Measurements from ENCODE around the gene USP36.
"Not testable (repeated sequence)": the region's sequence is repeated elsewhere in the genome, so short reads cannot be mapped to it uniquely, and the experiment has no call there.

USP36 gene

DNA sequence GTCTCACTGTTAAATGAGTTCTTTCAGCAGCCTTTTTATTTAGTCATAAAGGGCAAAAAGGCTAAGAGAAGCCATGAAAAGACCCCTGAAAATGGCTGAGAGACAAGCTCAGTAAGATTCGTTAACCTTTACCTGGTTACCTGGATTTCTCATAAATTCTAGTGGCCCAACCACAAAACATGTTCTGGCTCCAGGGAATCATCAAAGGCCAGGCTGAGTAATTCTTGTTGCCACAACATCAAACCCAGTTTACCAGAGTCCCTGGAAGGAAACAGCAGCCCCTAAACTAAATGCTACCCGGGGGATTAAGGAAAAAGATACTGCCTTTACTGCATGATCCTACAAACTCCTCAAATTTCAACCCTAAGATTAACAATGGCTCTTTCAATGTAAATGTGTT, 74.4 kb downstream of the USP36 start:
- no peak for DNase-seq (ENCODE audit: low read depth)

DNA sequence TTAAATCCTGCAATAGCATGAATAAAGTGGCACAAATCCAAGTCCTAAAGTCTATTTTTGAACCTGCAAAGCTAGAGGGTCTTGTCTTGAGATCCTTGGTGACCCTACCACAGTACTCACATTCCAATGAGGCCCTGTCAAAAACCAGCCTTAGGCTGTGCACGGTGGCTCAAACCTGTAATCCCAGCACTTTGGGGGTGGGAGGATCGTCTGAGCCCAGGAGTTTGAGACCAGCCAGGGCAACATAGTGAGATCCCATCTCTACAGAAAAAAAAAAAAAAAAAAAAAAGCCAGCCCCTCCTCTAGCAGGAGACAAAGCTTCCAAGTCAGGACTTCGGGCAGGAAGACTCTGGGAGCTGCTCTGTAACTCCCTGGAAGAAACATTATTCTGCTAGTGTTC, 74.8 kb downstream of the USP36 start:
- no peak for DNase-seq (ENCODE audit: low read depth)

DNA sequence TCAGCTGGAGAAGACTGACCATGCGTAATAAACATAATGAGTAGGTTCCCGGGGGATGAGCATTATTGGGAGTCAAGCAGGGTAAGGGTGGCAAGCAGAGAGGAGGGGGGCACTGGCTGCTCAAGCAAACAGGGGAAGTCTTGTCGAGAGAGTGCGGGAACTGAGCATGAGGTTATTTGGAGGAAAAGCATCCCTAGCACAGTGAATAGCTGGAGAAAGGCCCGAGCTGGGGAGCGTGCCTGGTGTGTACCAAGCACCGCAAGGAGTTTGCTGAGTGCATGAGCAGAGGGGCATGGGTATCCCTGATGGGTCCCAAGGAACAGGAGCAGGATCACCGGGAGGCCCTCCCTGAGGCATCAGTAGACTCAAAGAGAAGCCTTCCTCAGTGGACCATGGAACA, 75.7 kb downstream of the USP36 start:
- DNase-seq (ENCODE audit: low read depth) = no peak

DNA sequence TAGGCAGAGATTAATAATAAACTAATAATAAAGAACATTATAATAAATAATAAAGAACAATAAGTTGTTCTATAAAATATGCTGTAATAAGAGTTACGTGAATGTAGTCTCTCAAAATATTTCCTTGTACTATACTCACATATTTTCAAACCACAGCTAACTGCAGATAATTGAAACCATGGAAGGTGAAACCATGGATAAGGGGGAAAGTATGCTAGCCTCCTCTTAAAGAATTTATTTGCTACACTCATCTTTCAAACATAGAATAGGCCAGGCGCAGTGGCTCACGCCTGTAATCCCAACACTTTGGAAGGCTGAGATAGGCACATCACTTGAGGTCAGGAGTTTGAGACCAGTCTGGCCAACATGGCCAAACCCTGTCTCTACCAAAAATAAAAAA, 77.1 kb downstream of the USP36 start:
- DNase-seq (ENCODE audit: low read depth) = no peak

DNA sequence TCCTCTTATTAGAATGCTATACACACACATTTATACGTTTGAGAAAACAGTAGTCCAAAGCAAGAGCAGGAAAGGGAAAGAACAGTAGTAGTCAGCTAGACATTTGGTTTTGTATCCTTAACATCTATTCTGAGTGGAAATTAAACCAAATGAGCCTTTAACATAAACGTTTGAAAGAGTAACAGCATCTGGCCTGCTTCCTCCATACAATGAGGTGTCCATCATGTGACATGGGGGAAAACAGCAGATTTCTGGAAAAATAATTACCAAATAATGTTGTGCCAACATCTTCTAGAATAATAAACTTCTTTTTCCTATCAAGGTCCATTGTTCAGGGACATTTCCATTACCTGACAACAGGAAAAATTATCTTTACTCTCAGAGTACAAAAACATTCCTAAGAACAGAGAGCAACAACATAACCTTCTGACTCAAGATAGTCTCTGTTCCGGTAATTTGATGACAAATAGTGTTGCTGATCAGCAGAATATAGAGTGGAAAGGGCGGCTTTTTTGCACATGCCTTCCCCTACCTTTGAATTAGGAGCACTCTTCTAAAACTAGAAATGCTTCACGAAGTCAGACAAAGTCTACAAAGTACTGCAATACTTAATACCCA, 78.7 kb downstream of the USP36 start:
- no peak for DNase-seq (ENCODE audit: low read depth)

DNA sequence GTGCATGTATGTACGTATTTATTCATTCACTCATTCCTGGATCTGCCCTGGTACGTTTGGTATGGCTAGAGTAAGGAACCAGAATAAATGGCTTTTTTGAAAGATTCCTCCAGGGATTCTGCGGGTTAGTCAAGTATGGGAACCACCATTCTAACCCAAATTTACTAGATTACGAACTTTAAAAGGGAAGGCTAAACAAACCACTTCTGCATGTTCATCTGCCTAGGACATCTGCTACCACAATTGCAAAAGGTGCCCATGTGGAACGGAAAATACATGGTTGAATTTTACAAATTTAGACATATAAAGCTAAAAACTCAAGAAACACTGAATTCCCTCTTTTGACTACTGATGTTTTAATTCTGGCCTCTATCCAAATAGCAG, 80.7 kb downstream of the USP36 start:
- no peak for DNase-seq (ENCODE audit: low read depth)

DNA sequence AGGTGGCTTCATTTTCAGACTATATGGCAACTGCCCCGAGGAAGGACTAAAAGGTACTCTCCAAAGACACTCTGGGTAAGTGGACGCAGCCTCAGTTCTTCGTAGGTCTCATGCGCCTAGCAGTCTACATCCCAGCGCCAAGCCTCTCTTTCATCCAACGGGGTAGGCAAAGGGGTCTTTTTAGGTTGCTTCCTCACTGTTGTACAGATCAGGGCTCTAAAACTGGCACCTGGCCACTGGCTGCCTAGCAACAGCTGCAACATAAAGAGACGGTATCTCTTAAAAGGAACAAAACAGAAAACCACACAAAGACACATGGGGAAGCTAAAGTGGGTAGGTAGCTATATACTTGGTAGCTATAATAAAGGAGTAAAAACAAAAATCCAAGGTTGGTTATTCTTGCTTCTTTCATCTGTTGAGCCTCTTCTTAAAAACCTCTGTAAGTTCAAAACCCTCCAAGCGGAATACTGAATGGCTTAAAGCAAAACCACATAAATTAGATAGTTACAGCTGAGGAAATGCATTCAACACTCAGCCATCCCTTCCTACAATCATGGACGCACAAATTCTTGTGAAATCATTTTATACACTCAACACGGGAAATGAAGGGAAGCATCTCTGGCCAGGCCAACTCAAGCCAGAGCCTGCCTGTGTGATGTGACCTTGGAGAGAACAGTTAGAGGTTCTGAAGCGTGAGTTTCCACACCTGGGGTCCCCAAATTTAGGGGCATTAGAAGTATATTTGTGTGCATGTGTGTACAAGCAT, 81.2 kb downstream of the USP36 start:
- DNase-seq (ENCODE audit: low read depth) = no peak

DNA sequence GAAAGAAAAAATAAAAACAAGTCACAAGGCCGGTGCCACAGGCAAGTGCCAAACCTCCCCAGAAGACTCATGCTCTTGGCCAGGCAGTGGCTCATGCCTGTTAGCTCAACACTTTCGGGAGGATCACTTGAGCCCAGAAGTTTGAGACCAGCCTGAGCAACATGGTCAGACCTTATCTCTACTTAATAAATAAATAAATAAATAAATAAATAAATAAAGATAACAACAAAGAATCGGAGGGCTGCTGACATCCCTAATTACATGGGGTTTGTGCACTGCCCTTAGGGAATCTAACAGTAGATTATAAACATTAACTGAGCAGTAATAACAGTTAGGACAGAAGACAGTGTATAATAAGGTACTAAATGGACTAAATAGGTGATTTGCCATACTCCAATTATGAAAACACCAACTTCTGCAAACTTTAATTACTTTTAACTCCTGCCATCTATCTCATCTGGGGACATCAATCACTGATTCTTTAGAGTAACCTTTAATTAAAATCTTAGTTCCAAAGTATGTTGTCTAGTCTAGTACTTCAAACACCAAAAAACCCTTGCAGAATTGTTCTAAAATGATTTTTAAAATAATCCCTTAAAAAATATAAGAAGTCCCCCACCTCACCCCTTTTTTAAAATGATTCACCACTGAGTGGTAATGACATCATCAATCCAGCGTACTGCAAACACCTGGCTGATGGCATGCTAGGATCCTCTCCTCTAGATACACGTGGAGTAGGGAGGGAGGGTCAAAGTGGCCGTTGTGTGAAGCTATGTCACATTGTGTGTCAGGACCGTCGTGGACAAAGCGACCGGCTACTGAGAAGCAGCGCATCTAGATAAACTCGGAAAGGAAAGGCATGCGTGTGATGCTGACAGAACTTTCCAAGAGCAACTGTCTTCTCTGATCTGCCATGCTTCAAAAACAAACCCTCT, 87.0 kb downstream of the USP36 start:
- DNase-seq (ENCODE audit: low read depth) = no peak

DNA sequence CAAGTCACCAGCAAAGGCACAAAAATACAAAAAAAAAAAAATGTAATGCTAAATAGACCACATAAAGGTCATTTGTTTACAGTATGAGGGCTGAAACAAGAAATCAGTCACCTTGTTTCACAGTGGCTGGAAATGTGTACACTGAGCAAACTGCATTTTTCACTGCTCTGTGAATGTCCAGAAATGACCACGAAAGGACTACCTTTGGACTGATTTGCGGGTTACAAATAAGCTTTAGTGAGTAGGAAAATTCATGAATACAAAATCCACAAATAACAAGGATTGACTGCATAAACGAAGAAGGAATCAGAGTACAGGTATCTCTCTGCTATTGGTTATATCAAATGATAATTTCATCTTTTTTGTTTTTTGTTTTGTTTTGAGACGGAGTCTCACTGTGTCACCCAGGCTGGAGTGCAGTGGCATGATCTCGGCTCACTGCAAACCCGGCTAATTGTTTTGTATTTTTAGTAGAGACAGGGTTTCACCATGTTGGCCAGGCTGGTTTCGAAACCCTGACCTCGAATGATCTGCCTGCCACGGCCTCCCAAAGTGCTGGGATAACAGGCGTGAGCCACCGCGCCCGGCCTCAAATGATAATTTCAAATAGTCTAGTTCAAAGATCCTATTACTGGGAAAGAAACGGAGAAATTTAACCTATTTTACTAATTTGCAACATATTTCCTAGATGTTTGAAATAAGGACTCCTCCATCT, 89.0 kb downstream of the USP36 start:
- no peak for DNase-seq (ENCODE audit: low read depth)

DNA sequence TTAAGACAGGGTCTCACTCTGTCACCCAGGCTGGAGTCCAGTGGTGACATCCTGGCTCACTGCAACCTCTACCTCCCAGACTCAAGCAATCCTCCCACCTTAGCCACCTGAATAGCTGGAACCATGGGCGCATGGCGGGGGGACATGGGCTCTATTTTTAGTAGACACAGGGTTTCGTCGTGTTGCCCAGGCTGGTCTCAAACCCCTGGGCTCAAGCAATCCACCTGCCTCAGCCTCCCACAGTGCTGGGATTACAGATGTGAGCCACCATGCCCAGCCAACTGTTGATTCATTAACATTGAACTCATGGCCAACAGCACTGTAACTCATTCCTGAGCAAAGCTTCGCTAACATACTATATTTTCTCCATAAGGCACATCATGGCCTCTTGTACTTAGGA, 89.6 kb downstream of the USP36 start:
- not testable (repeated sequence) for DNase-seq (ENCODE audit: low read depth)

DNA sequence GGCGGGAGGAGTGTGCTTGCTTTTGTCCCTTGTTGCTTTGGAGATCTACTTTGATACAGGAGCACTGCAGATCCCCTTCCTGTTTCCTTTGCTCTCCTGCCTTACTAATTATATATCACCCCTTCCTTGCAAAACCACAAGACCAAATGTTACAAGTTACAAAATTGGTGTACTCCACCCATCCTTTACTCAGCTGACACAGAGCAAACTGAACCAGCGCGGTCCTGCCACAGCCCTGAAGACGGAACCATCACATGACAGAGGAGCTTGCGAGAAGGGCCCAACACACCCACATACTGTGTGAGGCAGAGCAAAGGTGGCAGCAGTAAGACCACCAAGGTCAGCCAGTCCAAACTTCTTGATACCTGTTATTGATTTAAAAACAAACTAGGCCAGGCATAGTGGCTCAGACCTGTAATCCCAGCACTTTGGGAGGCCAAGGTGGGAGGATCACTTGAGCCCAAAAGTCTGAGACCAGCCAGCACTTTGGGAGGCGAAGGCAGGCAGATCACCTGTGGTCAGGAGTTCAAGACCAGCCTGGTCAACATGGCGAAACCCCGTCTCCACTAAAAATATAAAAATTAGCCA, 91.8 kb downstream of the USP36 start:
- DNase-seq (ENCODE audit: low read depth) = peak; percentile 66

DNA sequence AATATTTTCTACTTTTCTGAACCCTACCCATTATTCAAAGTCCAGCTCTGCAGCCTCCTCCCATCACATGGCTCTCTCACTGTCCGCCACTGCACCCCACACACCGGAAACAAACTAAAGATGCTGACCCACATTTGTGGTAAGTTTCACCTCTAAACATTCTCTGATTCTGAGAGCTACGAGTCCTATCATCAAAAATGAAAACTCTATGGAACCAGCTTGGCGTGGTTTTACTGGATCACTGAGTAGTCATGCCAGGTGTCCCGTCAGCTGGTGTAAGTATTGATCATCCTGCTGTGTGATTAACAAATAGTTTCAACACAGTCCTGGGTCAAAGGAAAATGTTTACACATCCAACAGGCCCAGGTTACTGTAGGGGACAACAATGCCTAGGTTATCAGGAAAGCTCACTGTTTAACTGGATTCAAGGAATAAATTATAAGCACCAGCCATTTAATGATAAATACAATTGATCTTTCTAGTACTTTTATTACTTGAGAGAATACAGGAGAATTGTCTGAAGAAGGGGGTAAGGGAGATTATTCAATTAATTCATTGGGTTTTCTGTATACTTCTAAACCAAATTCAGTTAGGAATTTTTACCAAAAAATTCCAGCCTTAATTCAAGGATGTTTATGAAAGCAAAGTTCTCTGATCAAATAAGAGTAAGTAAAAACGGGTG, 92.4 kb downstream of the USP36 start:
- DNase-seq (ENCODE audit: low read depth) = no peak

DNA sequence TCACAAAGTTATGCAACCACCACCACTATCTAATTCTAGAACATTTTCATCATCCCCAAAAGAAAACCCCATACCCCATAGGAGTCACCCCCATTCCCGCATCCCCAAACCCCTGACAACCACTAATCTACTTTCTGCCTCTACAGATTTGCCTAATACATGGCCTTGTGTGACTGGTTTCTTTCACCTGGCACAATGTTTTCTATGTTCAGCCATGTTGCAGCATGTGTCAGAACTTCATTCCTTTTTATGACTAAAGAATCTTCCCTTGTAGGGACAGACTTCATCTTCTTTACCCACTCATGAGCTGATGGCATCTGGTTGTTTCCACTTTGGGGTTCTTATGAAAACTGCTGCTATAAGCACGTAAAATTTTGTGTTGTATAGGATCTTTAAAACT, 93.1 kb downstream of the USP36 start:
- DNase-seq (ENCODE audit: low read depth) = no peak

DNA sequence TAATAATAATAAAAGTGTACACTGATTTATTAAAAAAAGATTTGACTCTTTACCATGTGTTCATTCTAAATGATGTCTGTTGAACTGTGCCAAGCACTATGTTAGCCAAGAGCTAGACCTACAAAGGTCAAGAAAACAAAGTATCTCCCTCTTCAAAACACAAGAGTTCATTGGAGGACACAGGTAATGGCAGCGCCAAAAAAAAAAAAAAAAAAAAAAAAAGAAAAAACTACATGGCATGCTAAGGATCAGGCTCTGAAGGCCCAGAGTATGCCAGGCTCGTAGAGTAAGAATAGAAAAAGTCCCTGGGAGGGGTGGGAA, 93.7 kb downstream of the USP36 start:
- DNase-seq (ENCODE audit: low read depth) = no peak

DNA sequence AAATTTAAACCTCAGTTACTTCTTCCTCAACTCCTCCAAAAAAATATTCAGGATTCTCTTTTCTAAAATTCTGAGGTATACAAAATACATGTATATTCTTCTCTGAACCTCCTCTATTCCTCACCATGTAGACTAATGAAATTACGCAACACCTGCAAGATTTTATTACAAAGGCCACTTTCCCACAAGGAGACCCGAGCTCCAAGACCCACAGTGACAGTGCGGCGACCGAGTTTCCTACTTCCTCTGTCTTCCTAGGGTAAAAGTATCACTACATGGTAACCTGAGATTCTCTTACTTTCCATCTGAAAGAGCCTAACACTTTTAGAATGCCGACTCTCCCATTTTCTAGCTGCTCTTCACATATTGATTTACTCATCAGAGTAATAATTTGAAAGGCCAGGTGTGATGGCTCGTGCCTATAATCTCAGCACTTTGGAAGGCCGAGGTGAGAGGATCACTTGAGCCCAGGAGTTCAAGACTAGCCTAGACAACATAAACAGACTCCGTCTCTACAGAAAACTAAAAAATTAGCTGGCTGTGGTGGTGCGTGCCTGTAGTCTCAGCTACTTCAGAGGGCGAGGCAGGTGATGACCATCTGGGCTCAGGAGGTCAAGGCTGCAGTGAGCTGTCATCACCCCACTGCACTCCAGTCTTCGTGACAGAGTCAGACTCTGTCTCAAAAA, 94.2 kb downstream of the USP36 start:
- no peak for DNase-seq (ENCODE audit: low read depth)
